CD4-positive, alpha-beta T cell treated with Interferon gamma for 1 hour (primary cell): ENCODE data around the gene FGF11.

Experiments used
- DNase-seq: peaks from one replicate; pipeline ENCODE4 v3.0.0-alpha.2; 2020

FGF11 gene

GRCh38 chr17:7408863-7409262, 30.4 kb upstream of the FGF11 start:
- DNase-seq, result no peak

- DNase-seq, result no peak
Observed at GRCh38 chr17:7409716-7410115, 29.6 kb upstream of the FGF11 start.

- DNase-seq, result no peak
Observed at GRCh38 chr17:7410634-7411426, 28.5 kb upstream of the FGF11 start.

GRCh38 chr17:7411427-7411750, 27.9 kb upstream of the FGF11 start:
- DNase-seq, result no peak

- no peak for DNase-seq
Observed at GRCh38 chr17:7413346-7413985, 25.8 kb upstream of the FGF11 start.

- no peak for DNase-seq
Observed at GRCh38 chr17:7414837-7415236, 24.5 kb upstream of the FGF11 start.

GRCh38 chr17:7415784-7416183, 23.5 kb upstream of the FGF11 start:
- DNase-seq, result no peak

GRCh38 chr17:7416323-7416722, 23.0 kb upstream of the FGF11 start:
- no peak for DNase-seq

- DNase-seq, result no peak
Observed at GRCh38 chr17:7417056-7417655, 22.2 kb upstream of the FGF11 start.

GRCh38 chr17:7418472-7419152, 20.7 kb upstream of the FGF11 start:
- no peak for DNase-seq

GRCh38 chr17:7419819-7420610, 19.3 kb upstream of the FGF11 start, which contains the start of gene SPEM1:
SPEM1 (plus strand) TSS chr17:7420324; CDS start chr17:7420385, 61 bp downstream.
- DNase-seq, result no peak

- no peak for DNase-seq
Observed at GRCh38 chr17:7421186-7421585, 18.1 kb upstream of the FGF11 start.

GRCh38 chr17:7423679-7424078, 15.6 kb upstream of the FGF11 start:
- DNase-seq, result no peak

- DNase-seq, result no peak
Observed at GRCh38 chr17:7425316-7425715, 14.0 kb upstream of the FGF11 start, which contains the start of gene SPEM2. SPEM2 (plus strand) TSS chr17:7425616; CDS start chr17:7425689, 73 bp downstream.

GRCh38 chr17:7425756-7426155, 13.6 kb upstream of the FGF11 start:
- no peak for DNase-seq

- DNase-seq, result no peak
Observed at GRCh38 chr17:7426203-7426863, 13.0 kb upstream of the FGF11 start.

- DNase-seq, result no peak
Observed at GRCh38 chr17:7426896-7427489, 12.3 kb upstream of the FGF11 start.

GRCh38 chr17:7427549-7427948, 11.8 kb upstream of the FGF11 start:
- no peak for DNase-seq

GRCh38 chr17:7428557-7428956, 10.8 kb upstream of the FGF11 start, which contains the start of gene SPEM3:
SPEM3 (plus strand) TSS chr17:7428857; CDS start chr17:7428903, 46 bp downstream.
- DNase-seq, result no peak

- DNase-seq, result no peak
Observed at GRCh38 chr17:7429722-7430121, 9.6 kb upstream of the FGF11 start.

GRCh38 chr17:7431231-7431630, 8.1 kb upstream of the FGF11 start:
- DNase-seq, result no peak

- no peak for DNase-seq
Observed at GRCh38 chr17:7432296-7432695, 7.0 kb upstream of the FGF11 start.
